Measurements from ENCODE around the gene DNAJC12.
"Not testable (repeated sequence)": the region's sequence is repeated elsewhere in the genome, so short reads cannot be mapped to it uniquely, and the experiment has no call there.

DNAJC12 gene

DNA sequence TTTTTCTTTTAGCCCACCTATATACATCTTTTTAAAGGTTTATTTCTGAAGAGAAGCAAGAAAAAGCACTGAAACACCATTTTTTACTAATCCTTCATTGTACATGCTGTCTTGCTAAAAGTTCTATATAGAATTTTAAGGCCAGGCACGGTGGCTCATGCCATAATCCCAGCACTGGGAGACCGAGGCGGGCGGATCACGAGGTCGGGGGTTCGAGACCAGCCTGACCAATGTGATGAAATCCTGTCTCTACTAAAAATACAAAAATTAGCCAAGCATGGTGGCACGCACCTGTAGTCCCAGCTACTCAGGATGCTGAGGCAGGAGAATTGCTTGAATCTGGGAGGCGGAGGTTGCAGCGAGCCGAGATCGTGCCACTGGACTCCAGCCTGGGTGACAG lies 1.5 kb upstream of the DNAJC12 start:
- not testable (repeated sequence) for DNase-seq

DNA sequence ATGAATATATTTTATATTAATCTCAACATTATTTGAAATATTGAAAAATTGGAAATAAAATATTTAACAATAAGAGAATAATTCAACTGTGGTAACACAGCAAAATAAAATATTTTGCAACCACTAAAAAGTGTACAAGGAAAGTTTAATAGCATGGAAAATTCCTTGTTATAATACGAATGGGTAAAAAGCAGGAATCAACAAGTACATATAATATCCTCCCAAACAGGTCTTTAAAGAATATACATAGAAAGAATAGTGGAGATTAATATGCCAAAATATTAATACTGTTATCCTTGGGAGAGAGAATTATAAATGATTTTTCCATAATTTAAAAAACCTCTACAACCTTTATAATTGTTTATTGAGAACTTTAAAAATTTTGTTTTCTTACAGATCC lies 1.0 kb downstream of the DNAJC12 start:
- DNase-seq = no peak

DNA sequence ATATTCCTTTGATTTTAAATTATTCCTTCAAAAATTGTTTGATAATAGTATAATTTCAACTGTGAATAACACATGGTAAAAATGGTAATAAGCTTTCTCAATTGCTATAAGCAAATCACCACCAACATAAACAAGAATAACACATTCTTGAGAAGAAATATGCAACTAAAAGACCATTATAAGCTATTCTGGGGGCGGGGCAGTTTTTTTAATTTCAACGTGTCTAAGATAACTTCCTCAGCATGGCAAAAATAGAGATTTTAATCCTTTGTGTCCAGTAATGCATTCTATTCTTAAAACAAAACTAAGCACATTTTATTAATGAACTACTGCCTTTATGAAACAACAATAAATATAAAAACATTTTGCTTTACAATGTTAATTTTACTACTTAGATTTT lies 1.5 kb downstream of the DNAJC12 start:
- DNase-seq = no peak

DNA sequence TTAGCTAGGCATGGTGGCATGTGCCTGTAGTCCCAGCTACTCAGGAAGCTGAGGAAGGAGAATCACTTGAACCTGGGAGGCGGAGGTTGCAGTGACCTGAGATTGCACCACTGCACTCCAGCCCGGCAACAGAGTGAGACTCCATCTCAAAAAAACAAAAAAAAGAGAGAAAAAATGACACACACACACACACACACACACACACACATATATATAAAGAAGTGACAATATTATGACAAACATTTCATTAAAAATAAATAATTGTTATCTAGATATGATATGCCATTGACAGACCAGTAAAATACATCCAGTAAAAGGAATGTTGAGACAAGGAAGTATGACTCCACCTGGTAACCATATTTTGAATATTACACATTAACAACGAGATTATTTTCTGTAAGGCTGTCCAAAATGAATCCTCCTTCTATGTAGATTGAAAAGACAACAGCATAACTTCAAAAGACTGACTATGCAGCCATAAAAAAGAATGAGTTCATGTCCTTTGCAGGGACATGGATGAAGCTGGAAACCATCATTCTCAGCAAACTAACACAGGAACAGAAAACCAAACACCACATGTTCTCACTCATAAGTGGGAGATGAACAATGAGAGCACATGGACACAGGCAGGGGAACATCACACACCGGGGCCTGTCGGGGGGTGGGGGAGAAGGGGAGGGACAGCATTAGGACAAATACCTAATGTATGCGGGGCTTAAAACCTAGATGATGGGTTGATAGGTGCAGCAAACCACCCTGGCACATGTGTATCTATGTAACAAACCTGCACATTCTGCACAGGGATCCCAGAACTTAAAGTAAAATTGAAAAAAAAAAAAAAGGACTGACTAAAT lies 2.2 kb downstream of the DNAJC12 start:
- not testable (repeated sequence) for DNase-seq

DNA sequence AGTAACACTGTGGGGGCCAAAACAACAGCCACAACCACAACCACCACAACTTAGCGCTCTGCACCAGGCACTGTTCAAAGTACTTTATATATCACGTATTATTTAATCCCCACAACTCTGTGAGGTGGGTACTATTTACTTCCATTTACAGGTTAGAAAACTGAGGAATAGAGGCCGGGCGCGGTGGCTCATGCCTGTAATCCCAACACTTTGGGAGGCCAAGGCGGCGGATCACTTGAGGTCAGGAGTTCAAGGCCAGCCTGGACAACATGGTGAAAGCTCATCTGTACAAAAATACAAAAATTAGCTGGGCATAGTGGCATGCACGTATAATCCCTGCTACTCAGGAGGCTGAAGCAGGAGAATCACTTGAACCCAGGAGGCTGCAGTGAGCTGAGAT lies 3.6 kb downstream of the DNAJC12 start:
- DNase-seq = no peak

DNA sequence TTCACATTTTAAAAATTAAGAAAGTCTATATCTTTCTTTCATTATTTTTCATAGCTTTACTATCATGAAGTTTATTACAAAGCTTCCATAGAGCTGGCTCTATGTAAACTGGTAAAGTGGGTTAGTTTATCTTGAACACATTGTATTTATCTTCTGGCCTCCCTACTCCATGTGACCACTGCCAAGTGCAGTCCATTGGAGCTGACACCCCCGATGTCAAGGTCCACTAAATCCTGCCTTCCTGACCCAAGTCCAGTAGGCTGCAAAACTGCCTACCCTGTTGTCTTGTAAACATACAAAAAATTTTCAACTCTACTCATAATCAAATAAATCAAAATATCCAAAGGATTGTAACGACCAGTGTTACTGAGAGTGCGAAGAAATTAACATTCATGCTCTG lies 10.2 kb downstream of the DNAJC12 start:
- DNase-seq = no peak

DNA sequence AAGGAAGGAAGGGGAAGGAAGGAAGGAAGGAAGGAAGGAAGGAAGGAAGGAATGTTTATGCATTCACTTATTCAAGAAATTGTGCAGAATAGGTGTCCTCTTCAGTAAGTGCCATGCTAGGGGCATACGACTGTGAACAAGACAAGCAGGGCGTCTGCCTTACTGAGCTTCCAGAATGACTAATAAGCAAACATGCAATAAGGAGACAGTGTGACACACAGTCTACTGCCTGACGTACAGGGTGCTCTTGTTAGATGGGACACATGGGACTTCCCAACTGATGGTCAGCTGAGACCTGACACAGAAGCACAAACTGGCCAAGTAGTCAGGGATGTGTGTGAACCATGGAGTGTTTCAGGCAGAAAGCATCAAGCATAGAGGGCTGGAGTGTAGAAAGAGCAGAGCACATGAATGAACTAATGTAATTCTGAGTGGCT lies 18.2 kb downstream of the DNAJC12 start:
- DNase-seq = no peak

DNA sequence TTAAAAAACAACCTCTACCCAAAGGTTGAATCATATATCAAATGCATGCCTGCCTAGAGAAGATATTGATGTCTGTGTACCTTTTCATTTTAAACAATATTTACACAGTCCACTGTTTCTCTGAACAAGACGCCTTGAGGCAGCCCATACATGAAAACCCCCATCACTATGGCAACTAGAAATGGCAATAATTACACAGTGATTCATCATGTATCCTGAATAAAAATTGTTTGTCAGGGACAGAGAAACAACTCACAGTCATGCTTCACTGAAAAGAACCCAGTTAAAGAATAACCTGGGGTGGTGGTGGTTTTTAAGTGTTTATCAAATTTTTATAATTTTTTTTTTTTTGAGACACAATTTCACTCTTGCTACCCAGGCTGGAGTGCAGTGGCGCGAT lies 19.7 kb downstream of the DNAJC12 start:
- DNase-seq = no peak

DNA sequence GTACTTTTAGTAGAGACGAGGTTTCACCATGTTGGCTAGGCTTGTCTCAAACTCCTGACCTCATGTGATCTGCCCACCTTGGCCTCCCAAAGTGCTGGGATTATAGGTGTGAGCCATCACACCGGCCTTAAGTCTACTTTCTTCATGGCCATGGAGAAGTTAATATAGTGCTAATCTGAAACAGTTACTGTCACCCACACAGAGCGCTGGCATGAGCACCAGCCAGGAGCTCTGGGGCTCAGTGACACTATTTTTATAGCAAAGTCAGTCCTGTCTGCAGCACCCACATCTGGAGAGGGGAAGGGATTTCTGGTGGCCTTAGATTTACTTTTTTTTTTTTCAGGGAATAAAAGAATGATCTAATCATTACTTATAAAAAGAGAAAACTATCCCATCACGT lies 21.3 kb downstream of the DNAJC12 start:
- no peak for DNase-seq

DNA sequence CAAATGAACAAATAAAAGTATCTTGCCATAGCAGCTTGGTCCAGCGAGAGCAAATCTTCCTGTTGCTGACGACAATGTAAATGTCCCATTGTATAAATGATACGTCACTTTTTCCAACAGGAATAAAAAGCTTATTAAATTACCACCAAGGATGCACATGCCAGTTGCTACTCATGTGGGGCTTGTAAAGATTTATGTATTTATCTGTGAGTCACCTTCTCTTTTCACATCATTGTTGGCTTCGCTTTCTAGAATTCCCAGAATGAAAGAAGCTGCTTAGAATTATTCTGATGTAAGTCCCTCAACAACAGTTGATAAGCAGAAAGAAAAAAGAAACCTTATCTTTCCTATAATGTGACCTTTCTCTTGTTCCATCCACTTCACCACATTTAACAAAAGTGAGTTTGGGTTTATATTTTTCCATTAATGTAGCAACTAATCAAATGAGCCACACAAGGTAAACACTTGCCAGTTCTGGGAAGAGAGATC lies 22.4 kb downstream of the DNAJC12 start:
- no peak for DNase-seq

DNA sequence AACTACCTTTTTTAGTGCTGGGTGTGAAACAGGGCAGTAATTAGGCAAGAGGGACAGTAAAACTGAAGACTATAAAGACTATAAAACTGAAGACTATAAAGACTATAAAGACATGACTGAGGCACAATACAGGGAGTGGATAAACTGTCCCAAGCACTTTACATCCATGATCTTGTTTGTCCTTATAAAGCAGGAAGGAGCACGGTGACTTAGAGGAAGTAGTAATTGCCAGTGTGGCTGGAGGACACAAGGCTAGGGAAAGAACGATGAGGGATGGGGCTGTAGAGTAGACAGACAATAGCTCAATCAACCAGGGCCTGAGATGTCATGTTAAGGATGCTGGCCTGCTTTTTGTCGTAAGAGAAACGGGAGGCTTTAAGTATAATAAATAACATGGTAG lies 26.0 kb downstream of the DNAJC12 start:
- no peak for DNase-seq

DNA sequence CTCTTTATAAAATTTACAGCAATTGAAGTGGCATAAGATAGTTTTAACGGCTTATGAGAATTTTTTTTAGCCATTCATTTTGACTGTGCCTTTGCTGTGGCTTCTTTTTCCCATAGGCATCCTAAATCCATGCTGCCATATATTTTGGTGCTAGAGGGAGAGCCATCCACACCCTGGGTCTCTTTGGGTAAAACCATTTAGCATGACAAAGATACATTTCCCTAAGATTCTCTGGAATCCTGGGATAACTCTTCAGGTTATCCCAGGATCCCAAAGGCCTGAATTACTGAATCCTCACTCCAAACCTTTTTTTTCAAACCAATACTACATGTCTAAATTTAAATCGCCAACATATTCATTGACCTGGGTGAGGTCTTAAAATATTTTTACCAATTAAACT lies 28.9 kb downstream of the DNAJC12 start:
- no peak for DNase-seq

DNA sequence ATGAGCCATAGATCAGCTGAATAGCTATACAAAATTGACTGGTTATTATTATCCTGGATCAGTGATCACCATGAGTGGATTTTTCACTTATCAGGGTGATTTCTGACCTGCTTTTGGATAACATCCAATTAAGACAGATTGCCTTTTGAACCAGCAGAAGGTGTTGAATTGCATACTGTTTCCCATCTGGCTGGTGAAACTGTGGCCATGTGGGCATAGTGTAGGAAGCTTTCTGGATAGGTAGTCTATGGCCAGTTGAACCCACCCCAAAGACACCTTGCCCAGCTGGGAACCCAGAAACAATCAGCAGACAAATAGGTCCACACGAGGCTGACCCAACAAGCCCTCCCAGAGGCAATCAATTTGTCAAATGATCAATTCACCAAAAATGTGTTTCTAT lies 29.3 kb downstream of the DNAJC12 start:
- no peak for DNase-seq

DNA sequence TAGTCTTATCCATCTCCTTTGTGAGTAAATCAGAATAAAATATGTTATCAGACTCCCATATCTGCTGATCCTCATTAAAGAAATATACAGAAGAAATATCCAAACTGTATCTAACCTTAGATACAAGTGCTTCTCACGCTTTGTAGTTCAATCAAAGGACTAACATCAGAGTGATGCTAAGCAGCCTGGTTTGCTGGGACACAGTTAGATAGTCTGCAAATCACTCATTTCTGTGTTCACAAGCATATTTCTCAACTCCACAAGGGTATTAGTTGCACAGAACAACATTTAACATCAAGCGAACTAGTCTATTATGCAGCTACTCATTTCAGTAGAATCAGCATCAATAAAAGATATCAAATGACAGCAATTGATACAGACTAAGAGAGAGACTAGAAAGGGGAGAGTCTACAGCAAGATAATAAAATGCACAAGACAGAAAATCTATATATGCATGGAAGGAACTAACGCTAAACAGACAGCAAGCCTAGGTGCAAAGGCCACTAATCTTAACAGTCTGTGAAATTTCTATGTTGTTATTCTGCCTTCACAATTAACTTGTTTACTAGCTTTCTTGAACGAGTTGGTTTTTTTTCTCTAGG lies 30.0 kb downstream of the DNAJC12 start:
- DNase-seq = no peak

DNA sequence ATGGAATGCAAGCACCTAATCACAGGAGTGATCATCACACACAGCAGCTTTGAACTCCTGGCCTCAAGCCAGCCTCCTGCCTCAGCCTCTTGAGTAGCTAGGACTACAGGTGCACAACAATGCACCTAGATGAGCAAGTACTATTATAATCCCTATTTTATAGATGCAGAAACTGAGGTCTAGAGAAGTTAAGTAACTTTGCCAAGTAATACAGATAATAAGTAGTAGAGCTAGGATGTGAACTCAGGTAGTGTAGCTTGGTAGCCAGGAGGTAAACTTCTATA lies 33.7 kb downstream of the DNAJC12 start:
- no peak for DNase-seq

DNA sequence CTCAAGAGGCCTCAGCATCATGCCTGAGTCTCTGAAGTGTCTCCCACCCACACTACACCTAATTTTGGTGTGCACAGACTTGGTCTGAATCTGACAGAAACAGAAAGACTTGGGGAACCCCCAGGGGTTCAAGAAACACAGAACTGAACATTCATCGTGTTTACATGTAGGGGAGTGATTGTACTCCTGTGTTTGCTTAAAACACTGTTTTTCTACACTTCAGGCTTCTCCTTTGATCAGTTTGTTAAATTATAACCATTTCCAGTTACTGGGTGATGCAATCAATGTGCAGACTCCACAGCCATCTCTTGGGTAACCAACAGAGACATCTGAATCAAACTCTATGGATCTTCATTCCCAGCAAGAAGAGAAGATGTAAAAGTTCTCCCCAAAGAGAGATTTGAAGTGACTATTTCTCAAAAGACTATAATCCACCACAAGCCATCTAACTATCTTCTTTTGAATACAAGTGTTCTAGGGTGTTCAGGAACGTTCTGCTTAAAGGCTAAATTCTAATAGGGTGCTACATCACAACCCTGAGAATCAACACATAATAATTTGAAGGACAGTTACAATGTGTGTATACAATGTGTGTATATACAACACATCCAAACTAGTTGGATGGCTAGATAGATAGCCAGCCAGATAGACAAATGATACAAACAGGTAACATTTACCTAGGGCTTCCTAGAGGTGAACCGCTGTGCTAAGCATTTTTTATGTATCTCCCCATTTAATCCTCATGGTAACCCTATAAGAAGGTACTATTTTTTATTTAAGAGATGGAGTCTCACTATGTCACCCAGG lies 34.2 kb downstream of the DNAJC12 start:
- no peak for DNase-seq

DNA sequence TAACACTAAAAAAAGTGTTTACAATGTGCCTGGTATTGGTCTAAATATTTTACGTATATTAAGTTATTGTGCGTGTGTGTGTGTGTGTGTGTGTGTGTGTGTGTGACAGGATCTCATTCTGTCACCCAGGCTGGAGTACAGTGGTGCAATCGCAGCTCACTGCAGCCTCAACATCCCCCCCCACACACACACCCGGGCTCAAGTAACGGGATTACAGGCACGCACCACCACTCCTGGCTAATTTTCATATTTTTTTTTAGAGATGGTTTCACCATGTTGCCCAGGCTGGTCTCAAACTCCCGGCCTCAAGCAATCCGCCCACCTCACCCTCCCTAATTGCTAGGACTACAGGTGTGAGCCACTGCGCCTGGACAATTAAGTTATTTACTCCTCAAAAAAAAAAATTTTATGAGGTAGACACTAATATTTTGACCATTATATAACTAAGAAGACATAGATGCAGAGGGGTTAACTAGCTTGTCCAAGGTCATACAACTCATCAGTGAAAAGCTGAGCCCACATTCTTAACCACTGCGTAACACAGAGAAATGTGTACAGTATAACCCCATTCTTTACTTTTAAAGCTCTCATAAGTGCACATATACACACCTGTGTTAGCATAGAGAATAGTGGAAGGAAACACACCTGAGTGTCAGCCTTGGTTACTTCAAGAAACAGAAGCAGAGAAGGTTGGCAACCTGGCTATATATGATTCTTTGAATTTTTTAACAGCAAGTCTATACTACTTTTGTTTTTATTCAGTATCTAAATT lies 35.0 kb downstream of the DNAJC12 start:
- DNase-seq = no peak

DNA sequence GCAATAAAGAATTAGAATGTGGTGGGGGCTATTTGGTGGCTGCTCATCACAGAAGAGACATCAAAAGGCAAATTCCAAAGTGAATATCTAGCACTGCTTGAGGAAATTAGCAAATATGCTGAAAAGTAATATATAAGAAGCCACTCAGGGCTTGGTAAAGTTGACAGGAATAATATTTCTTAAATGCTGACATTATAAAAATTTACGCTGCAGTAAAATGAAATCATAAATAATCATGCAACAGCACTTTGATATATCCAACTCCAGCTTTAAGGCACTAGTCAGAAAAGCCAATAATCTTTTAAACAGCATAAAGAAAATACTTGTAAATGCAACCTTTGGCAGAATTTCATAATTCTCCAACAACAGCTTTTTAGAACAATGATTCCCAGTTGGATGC lies 36.9 kb downstream of the DNAJC12 start:
- DNase-seq = no peak

DNA sequence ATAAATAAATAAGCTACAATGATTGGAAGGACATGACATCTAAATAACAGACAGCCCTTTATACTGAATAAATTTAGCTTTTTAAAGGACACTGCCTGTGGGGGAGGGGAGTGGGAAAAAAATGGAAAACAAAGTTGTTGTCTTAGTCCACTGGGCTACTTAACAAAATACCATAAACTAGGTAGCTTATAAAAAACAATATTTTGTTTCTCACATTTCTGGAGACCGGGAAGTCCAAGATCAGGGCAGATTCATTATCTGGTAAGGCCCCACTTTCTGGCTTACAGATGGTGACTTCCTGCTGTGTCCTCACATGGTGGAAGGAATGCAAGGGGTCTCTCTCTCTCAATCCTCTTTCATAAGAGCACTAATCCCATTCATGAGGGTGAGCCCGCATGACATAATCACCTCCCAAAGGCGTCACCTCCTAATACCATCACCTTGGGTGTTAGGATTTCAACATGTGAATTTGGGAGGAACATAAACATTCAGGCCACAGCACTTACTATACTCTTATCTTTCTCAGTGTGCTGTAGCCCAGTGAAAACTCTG lies 43.0 kb downstream of the DNAJC12 start:
- DNase-seq = no peak

DNA sequence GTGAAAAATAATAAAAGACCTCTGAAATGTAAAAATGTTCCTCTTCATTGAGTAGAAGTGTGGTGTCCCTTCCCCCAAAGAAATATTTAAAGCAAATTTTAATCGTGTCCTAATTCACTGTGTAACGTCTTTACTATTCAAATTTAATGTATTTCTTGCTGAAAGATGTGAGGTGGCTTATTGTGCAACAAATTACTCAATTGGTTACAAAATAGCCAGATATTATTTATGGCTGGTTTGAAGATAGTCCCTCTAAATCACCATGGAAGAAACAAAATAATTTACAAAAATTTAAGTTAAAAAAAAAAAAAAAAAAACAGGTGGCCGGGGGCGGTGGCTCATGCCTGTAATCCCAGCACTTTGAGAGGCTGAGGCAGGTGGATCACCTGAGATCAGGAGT lies 43.7 kb downstream of the DNAJC12 start:
- DNase-seq = no peak

DNA sequence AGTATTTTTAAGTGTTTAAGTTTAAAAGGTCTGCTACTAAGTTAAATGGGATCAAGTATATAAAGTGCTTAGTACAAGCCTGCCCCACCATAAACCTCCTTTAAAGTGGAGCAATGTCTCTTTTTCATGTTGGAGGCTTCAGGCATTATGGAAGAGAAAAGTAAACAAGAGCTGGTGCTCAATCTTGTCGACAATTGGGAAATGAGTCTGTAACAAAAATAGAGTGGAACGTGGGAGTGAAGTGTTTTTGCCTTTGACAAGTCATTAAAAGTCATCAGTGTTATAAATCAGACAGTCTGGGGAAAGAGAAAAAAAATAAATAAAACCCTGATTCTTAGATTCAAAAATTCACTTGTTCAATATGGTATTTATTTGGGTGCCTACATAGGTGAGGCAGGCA lies 44.7 kb downstream of the DNAJC12 start:
- no peak for DNase-seq

DNA sequence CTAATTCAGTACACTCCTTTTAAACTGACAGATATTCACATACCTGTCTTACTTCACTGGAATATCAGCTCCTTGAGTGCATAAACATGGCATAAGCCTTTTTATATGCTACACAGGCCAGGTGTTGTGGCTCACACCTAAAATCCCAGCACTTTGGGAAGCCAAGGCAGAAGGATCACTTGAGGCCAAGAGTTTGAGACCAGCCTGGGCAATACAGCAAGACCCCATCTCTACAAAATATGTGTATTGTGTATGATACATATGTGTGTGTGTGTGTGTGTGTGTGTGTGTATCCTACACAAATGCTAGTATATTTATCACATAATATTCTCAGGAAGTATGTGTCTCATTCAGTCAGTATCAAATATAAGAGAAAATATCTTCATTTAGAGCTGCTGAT lies 45.3 kb downstream of the DNAJC12 start:
- no peak for DNase-seq
